H9 (cell line): Measurements from ENCODE around the gene B4GALNT4. TPM values are rescaled to one million over a fixed set of nuclear protein-coding genes. Genes with fewer than 3 reads are reported as not detected.

Experiments used
- DNase-seq: peaks from one replicate; pipeline ENCODE4 v3.0.0-alpha.2; 2017
- H2AFZ ChIP-seq: one replicate; pipeline ENCODE4 v1.6.1; 2013; ENCODE audit warnings: mild to moderate bottlenecking, low read length, control low read depth, moderate library complexity
- H2AK5ac ChIP-seq: 2 replicates; pipeline ENCODE4 v1.6.1; 2013; ENCODE audit warnings: low read length, control low read depth, mixed read lengths; ENCODE audit not compliant: insufficient read length
- H2BK120ac ChIP-seq: one replicate; pipeline ENCODE4 v1.6.1; 2013; ENCODE audit warnings: low read depth, mild to moderate bottlenecking, low read length, control low read depth, inconsistent platforms; ENCODE audit not compliant: poor library complexity, severe bottlenecking
- H2BK12ac ChIP-seq: 2 replicates; pipeline ENCODE4 v1.6.1; 2013; ENCODE audit warnings: low read length, control low read depth, mixed read lengths, low read depth; ENCODE audit not compliant: insufficient read length
- H2BK15ac ChIP-seq: 2 replicates; pipeline ENCODE4 v1.6.1; 2013; ENCODE audit warnings: low read depth, low read length, control low read depth
- H2BK20ac ChIP-seq: one replicate; pipeline ENCODE4 v1.6.1; 2013; ENCODE audit warnings: low read depth, mild to moderate bottlenecking, low read length, control low read depth, inconsistent platforms; ENCODE audit not compliant: poor library complexity, severe bottlenecking
- H2BK5ac ChIP-seq: 2 replicates; pipeline ENCODE4 v1.6.1; 2013; ENCODE audit warnings: low read length, control low read depth, mixed read lengths; ENCODE audit not compliant: insufficient read length
- H3K14ac ChIP-seq: 2 replicates; pipeline ENCODE4 v1.6.1; 2013; ENCODE audit warnings: low read length, control low read depth; ENCODE audit not compliant: insufficient read depth
- H3K18ac ChIP-seq: 2 replicates; pipeline ENCODE4 v1.6.1; 2013; ENCODE audit warnings: low read depth, mild to moderate bottlenecking, mixed read lengths, low read length, control low read depth; ENCODE audit not compliant: insufficient read length
- H3K23ac ChIP-seq: 2 replicates; pipeline ENCODE4 v1.6.1; 2013; ENCODE audit warnings: low read length, control low read depth, mixed read lengths, low read depth; ENCODE audit not compliant: insufficient read length
- H3K23me2 ChIP-seq: 2 replicates; pipeline ENCODE4 v1.6.1; 2013; ENCODE audit warnings: low read depth, mild to moderate bottlenecking, mixed read lengths, low read length, control low read depth; ENCODE audit not compliant: insufficient read length, poor library complexity, severe bottlenecking
- H3K27ac ChIP-seq: 2 replicates; pipeline ENCODE4 v1.5.1; 2013; ENCODE audit warnings: low read length, control low read depth, mixed read lengths, low read depth; ENCODE audit not compliant: insufficient read length
- H3K27me3 ChIP-seq: 2 replicates; pipeline ENCODE4 v1.6.1; 2013; ENCODE audit warnings: low read length, control low read depth, inconsistent platforms; ENCODE audit not compliant: insufficient read depth
- H3K4ac ChIP-seq: 2 replicates; pipeline ENCODE4 v1.6.1; 2013; ENCODE audit warnings: low read depth, mild to moderate bottlenecking, control low read depth, inconsistent platforms, low read length, moderate library complexity
- H3K4me1 ChIP-seq: 2 replicates; pipeline ENCODE4 v1.6.1; 2013; ENCODE audit warnings: low read length, control low read depth, inconsistent platforms; ENCODE audit not compliant: insufficient read depth
- H3K4me2 ChIP-seq: 2 replicates; pipeline ENCODE4 v1.6.1; 2013; ENCODE audit warnings: low read length, control low read depth, mixed read lengths; ENCODE audit not compliant: insufficient read length, insufficient read depth
- H3K56ac ChIP-seq: 2 replicates; pipeline ENCODE4 v1.6.1; 2013; ENCODE audit warnings: low read depth, mild to moderate bottlenecking, mixed read lengths, low read length, control low read depth; ENCODE audit not compliant: insufficient read length
- H3K79me1 ChIP-seq: 2 replicates; pipeline ENCODE4 v1.6.1; 2013; ENCODE audit warnings: low read depth, mild to moderate bottlenecking, moderate library complexity, low read length, control low read depth, inconsistent platforms; ENCODE audit not compliant: insufficient read depth, poor library complexity, severe bottlenecking
- H3K79me2 ChIP-seq: 2 replicates; pipeline ENCODE4 v1.6.1; 2013; ENCODE audit warnings: low read length, control low read depth, inconsistent platforms; ENCODE audit not compliant: insufficient read depth
- H3K9ac ChIP-seq: 2 replicates; pipeline ENCODE4 v1.6.1; 2013; ENCODE audit warnings: low read length, control low read depth, mixed read lengths; ENCODE audit not compliant: insufficient read length; ENCODE audit errors: extremely low read depth
- H3K9me3 ChIP-seq: one replicate; pipeline ENCODE4 v1.6.1; 2013; ENCODE audit warnings: low read depth, low read length, inconsistent platforms; ENCODE audit not compliant: control insufficient read depth
- H3T11ph ChIP-seq: one replicate; pipeline ENCODE4 v1.6.1; 2013; ENCODE audit warnings: mild to moderate bottlenecking, low read length, control low read depth, inconsistent platforms
- H4K20me1 ChIP-seq: one replicate; pipeline ENCODE4 v1.6.1; 2013; ENCODE audit not compliant: control insufficient read depth, insufficient read length, insufficient read depth
- H4K5ac ChIP-seq: 2 replicates; pipeline ENCODE4 v1.6.1; 2013; ENCODE audit warnings: low read depth, mild to moderate bottlenecking, mixed read lengths, low read length, control low read depth; ENCODE audit not compliant: insufficient read length
- H4K8ac ChIP-seq: replicated peaks from 2 replicates; pipeline ENCODE4 v1.6.1; 2013; ENCODE audit warnings: low read length, control low read depth, mixed read lengths, low read depth; ENCODE audit not compliant: insufficient read length
- H4K91ac ChIP-seq: 2 replicates; pipeline ENCODE4 v1.6.1; 2013; ENCODE audit warnings: low read depth, mild to moderate bottlenecking, moderate library complexity, mixed read lengths, low read length, control low read depth; ENCODE audit not compliant: insufficient read length
- H3K27ac Mint-ChIP-seq, 3 experiments: 2 replicates in 2 of 3; 3 replicates in 1 of 3; pipeline ENCODE4 v1.8.0; 2020 to 2021; ENCODE audit warnings: mixed read lengths in 3 of 3, mild to moderate bottlenecking in 1 of 3, moderate library complexity in 1 of 3
- H3K27me3 Mint-ChIP-seq: 2 replicates; pipeline ENCODE4 v1.8.0; 2021; ENCODE audit warnings: low read depth, mild to moderate bottlenecking, moderate library complexity, mixed read lengths
- H3K36me3 Mint-ChIP-seq, 3 experiments: 2 replicates in 2 of 3; 3 replicates in 1 of 3; pipeline ENCODE4 v1.8.0; 2020 to 2021; ENCODE audit warnings: low read depth in 3 of 3, mixed read lengths in 3 of 3; ENCODE audit not compliant: insufficient read depth in 1 of 3
- H3K4me1 Mint-ChIP-seq, 2 experiments: 2 replicates each; pipeline ENCODE4 v1.8.0; 2020; ENCODE audit warnings: mixed read lengths in 2 of 2
- H3K4me3 Mint-ChIP-seq, 2 experiments: 2 replicates in 1 of 2; 3 replicates in 1 of 2; pipeline ENCODE4 v1.8.0; 2020 to 2021; ENCODE audit warnings: mild to moderate bottlenecking in 2 of 2, mixed read lengths in 2 of 2, moderate library complexity in 1 of 2
- H3K9me3 Mint-ChIP-seq, 2 experiments: 2 replicates in 1 of 2; 3 replicates in 1 of 2; pipeline ENCODE4 v1.8.0; 2020; ENCODE audit warnings: mild to moderate bottlenecking in 2 of 2, mixed read lengths in 2 of 2, moderate library complexity in 1 of 2
- CTCF ChIP-seq: fragments of 200-600 bp; sonication (generic); conservative IDR thresholded peaks from 3 replicates; pipeline ENCODE4 v1.8.0; 2021; ENCODE audit warnings: antibody characterized with exemption, mild to moderate bottlenecking
- WGBS: extraction: QIAGEN DNeasy Blood & Tissue Kit; methylation state at CpG from one replicate; pipeline ENCODE4 v1.1.7; 2013; ENCODE audit warnings: missing lambda C conversion rate, low lambda C conversion rate, mixed read lengths; ENCODE audit not compliant: insufficient read length; ENCODE audit errors: extremely low coverage; 5-methylcytosine and 5-hydroxymethylcytosine counted together
- total RNA-seq: library from RNA; stranded (reverse); gene quantifications from 2 replicates; pipeline ENCODE4 v1.2.1, GENCODE V29; 2021

Gene B4GALNT4
- total RNA-seq, 1 experiment from 2014 or later, result 105 TPM

GRCh38 chr11:359181-359714 is 10.1 kb upstream of the B4GALNT4 start:
- Histone ChIP-seq H3T11ph (no peak overlapping the region), H3K18ac (no peak overlapping the region), H2BK20ac (no peak overlapping the region), H3K79me2 (no peaks in the 10 kb centered on the region), H4K8ac (no peak overlapping the region), H3K4me2 (no peak overlapping the region), H3K23me2 (no peaks in the 10 kb centered on the region), H3K27ac (no peak overlapping the region), H3K9ac (no peak overlapping the region), H3K23ac (no peak overlapping the region), H4K5ac (no peak overlapping the region), H4K20me1 (no peaks in the 10 kb centered on the region), H3K14ac (no peak overlapping the region), H2AK5ac (no peak overlapping the region), H2BK12ac (no peak overlapping the region), H2BK15ac (no peak overlapping the region), H3K4ac (no peak overlapping the region), H2BK5ac (no peak overlapping the region), H3K27me3 (no peaks in the 10 kb centered on the region), H2AFZ (no peak overlapping the region), H3K56ac (no peak overlapping the region), H4K91ac (no peak overlapping the region), H2BK120ac (no peak overlapping the region), H3K4me1 (no peaks in the 10 kb centered on the region), H3K79me1 (no peaks in the 10 kb centered on the region), H3K9me3 (peaks cover 8% of the 10 kb centered on the region)
- WGBS, result no CpG with 5 or more reads among the region's 5 CpGs
- Mint-ChIP-seq H3K36me3 (peaks cover 6 to 10% (median 9%) of the 10 kb centered on the region in 3 experiments; a peak in 5 of 7 replicates), H3K4me3 (no peak overlapping the region), H3K9me3 (peaks cover 29 to 32% of the 10 kb centered on the region in 2 experiments), H3K4me1 (peaks cover 4 to 8% of the 10 kb centered on the region in 2 experiments; a peak in 3 of 4 replicates), H3K27me3 (peaks cover 23% of the 10 kb centered on the region), H3K27ac (no peak overlapping the region)
- TF ChIP-seq CTCF, result no peak
- no peak for DNase-seq
